Fibroblast of skin of left quadriceps (primary cell): ENCODE results near the gene TUBB2B.
"Not testable (repeated sequence)": the region's sequence is repeated elsewhere in the genome, so short reads cannot be mapped to it uniquely, and the experiment has no call there.

Experiments used
- DNase-seq, 2 experiments: peaks; one replicate each; pipeline ENCODE4 v3.0.0-alpha.2; 2013; ENCODE audit warnings: low read depth in 2 of 2

The TUBB2B gene

GRCh38 chr6:3209114-3210023 lies 18.1 kb downstream of the TUBB2B start:
- DNase-seq: peak; percentile 94

- no peak for DNase-seq
These were observed 18.7 kb downstream of the TUBB2B start for GRCh38 chr6:3208775-3209113.

GRCh38 chr6:3208098-3208774 lies 19.2 kb downstream of the TUBB2B start:
- DNase-seq: peak; percentile 74 to 75

- DNase-seq: no peak
These were observed 21.0 kb downstream of the TUBB2B start for GRCh38 chr6:3206339-3207015.

GRCh38 chr6:3205913-3206312 lies 21.5 kb downstream of the TUBB2B start:
- peak; percentile 93 for DNase-seq

- no peak for DNase-seq
These were observed 22.5 kb downstream of the TUBB2B start for GRCh38 chr6:3204921-3205320.

GRCh38 chr6:3202999-3203696 lies 24.3 kb downstream of the TUBB2B start:
- peak in 1 of 2 experiments; percentile 18 for DNase-seq

- no peak for DNase-seq
These were observed 26.1 kb downstream of the TUBB2B start for GRCh38 chr6:3201388-3201787.

GRCh38 chr6:3200682-3201081 lies 26.8 kb downstream of the TUBB2B start:
- DNase-seq: no peak

- no peak for DNase-seq
These were observed 28.1 kb downstream of the TUBB2B start for GRCh38 chr6:3199382-3199781.

- DNase-seq: not testable (repeated sequence)
These were observed 29.7 kb downstream of the TUBB2B start for GRCh38 chr6:3197734-3198133.

GRCh38 chr6:3196770-3197169 lies 30.7 kb downstream of the TUBB2B start:
- DNase-seq: no peak

GRCh38 chr6:3195695-3196497 lies 31.6 kb downstream of the TUBB2B start:
- DNase-seq: no peak

- no peak for DNase-seq
These were observed 32.1 kb downstream of the TUBB2B start for GRCh38 chr6:3195420-3195694.

- DNase-seq: no peak
These were observed 32.7 kb downstream of the TUBB2B start for GRCh38 chr6:3194535-3195419.

GRCh38 chr6:3193102-3193849 lies 34.2 kb downstream of the TUBB2B start:
- DNase-seq: no peak

GRCh38 chr6:3190779-3191178 lies 36.7 kb downstream of the TUBB2B start:
- DNase-seq: no peak

GRCh38 chr6:3190056-3190455 lies 37.4 kb downstream of the TUBB2B start:
- DNase-seq: no peak

- DNase-seq: not testable (repeated sequence)
These were observed 38.3 kb downstream of the TUBB2B start for GRCh38 chr6:3189192-3189591.

GRCh38 chr6:3188262-3188661 lies 39.2 kb downstream of the TUBB2B start:
- no peak for DNase-seq
